ENCODE results near the gene CPEB1.
A peak's percentile ranks its signal among the peaks of the same experiment; 100 is the strongest.

CPEB1 gene

GRCh38 chr15:82572986-82573385 is 74.2 kb downstream of the CPEB1 start:
- TF ChIP-seq, protein P1, sequence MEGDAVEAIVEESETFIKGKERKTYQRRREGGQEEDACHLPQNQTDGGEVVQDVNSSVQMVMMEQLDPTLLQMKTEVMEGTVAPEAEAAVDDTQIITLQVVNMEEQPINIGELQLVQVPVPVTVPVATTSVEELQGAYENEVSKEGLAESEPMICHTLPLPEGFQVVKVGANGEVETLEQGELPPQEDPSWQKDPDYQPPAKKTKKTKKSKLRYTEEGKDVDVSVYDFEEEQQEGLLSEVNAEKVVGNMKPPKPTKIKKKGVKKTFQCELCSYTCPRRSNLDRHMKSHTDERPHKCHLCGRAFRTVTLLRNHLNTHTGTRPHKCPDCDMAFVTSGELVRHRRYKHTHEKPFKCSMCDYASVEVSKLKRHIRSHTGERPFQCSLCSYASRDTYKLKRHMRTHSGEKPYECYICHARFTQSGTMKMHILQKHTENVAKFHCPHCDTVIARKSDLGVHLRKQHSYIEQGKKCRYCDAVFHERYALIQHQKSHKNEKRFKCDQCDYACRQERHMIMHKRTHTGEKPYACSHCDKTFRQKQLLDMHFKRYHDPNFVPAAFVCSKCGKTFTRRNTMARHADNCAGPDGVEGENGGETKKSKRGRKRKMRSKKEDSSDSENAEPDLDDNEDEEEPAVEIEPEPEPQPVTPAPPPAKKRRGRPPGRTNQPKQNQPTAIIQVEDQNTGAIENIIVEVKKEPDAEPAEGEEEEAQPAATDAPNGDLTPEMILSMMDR (IDR thresholded peaks at IDR 0.05; ENCODE audit: insufficient read depth, low read depth, low read length, missing control alignments), result no peak
- no peak for DNase-seq (ENCODE audit: low read depth)

GRCh38 chr15:82572311-82572710 is 74.9 kb downstream of the CPEB1 start:
- H3K4me3 ChIP-seq (ENCODE audit: low read length), result no peak overlapping the region
- peak; percentile 34 for DNase-seq (ENCODE audit: low read depth)
- TF ChIP-seq, protein P1 (IDR thresholded peaks at IDR 0.05; ENCODE audit: insufficient read depth, low read depth, low read length, missing control alignments), result no peak

More at GRCh38 chr15:82572986-82573385, 74.2 kb downstream of the CPEB1 start:
- H3K4me3 ChIP-seq (ENCODE audit: low read length), result no peak overlapping the region

- DNase-seq (ENCODE audit: low read depth), result peak; percentile 22
- no peak overlapping the region for H3K4me3 ChIP-seq (ENCODE audit: low read length)
- TF ChIP-seq, protein P1 (IDR thresholded peaks at IDR 0.05; ENCODE audit: insufficient read depth, low read depth, low read length, missing control alignments), result no peak
Observed at GRCh38 chr15:82571722-82572222, 75.4 kb downstream of the CPEB1 start.

GRCh38 chr15:82570721-82571508 is 76.2 kb downstream of the CPEB1 start:
- TF ChIP-seq, protein P1 (IDR thresholded peaks at IDR 0.05; ENCODE audit: insufficient read depth, low read depth, low read length, missing control alignments), result no peak
- DNase-seq (ENCODE audit: low read depth), result no peak
- H3K4me3 ChIP-seq (ENCODE audit: low read length), result no peak overlapping the region

DNA sequence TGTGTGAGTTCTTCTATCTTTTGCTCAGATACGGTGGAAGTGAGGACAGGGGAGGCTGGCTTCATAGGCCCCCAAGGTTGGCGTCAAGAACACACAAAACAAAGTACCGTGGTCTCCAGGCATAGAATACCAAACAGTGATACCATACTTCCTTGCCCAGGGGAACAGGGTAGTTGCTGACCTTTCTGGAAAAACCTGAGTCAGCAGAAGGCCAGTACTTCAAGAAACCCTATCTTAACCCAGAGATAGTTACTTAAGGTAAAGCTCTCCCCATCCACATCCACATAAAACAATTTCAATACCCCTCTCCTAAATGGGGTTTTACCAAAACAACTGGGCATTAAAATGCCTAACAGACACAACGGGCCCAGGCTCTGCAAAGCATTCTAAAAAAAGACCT is 77.3 kb downstream of the CPEB1 start:
- DNase-seq (ENCODE audit: low read depth), result no peak
- no peak overlapping the region for H3K4me3 ChIP-seq (ENCODE audit: low read length)
- TF ChIP-seq, protein P1 (IDR thresholded peaks at IDR 0.05; ENCODE audit: insufficient read depth, low read depth, low read length, missing control alignments), result no peak

GRCh38 chr15:82568986-82569385 is 78.2 kb downstream of the CPEB1 start:
- TF ChIP-seq, protein P1 (IDR thresholded peaks at IDR 0.05; ENCODE audit: insufficient read depth, low read depth, low read length, missing control alignments), result no peak
- DNase-seq (ENCODE audit: low read depth), result no peak
- no peak overlapping the region for H3K4me3 ChIP-seq (ENCODE audit: low read length)

Measured in epithelial cell of esophagus (primary cell).